ENCODE results near the gene PAK3. TPM values are rescaled to one million over a fixed set of nuclear protein-coding genes. Genes with fewer than 3 reads are reported as not detected.

Gene PAK3
- total and polyA plus RNA-seq, 2 experiments from 2014 or later: 3.3 to 4.7 TPM

DNA sequence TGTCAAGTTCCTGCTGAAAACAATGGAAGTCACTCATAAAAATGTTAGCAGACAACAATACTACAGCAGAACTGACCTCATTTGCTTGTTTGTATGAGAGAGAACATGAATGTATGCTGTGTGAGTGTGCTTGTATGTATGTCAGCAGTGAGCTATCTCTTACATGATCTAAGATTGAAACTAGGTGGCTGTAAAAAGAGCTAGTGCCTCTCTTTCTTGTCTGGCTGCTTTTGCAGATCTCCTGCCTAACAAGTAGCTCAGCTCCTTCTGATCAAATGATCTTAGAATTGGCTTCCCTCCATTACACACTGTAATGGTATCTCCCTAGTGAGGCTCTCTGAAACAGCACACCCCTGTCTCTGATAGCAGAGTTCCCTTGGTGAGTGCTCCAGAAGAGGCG, 20.7 kb downstream of the PAK3 start:
- TF ChIP-seq, protein P1, sequence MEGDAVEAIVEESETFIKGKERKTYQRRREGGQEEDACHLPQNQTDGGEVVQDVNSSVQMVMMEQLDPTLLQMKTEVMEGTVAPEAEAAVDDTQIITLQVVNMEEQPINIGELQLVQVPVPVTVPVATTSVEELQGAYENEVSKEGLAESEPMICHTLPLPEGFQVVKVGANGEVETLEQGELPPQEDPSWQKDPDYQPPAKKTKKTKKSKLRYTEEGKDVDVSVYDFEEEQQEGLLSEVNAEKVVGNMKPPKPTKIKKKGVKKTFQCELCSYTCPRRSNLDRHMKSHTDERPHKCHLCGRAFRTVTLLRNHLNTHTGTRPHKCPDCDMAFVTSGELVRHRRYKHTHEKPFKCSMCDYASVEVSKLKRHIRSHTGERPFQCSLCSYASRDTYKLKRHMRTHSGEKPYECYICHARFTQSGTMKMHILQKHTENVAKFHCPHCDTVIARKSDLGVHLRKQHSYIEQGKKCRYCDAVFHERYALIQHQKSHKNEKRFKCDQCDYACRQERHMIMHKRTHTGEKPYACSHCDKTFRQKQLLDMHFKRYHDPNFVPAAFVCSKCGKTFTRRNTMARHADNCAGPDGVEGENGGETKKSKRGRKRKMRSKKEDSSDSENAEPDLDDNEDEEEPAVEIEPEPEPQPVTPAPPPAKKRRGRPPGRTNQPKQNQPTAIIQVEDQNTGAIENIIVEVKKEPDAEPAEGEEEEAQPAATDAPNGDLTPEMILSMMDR (IDR thresholded peaks at IDR 0.05; ENCODE audit: low read depth, low read length): no peak
- Histone ChIP-seq H3K4me3 (no peak overlapping the region), H3K4me1 (ENCODE audit: low read depth) (no peaks in the 10 kb centered on the region), H3K36me3 (no peaks in the 10 kb centered on the region), H3K27ac (no peak overlapping the region), H3K27me3 (no peaks in the 10 kb centered on the region), H3K9me3 (ENCODE audit: low read depth) (no peaks in the 10 kb centered on the region)
- DNase-seq (ENCODE audit: low read depth in 1 of 2, low spot score in 1 of 2): no peak

DNA sequence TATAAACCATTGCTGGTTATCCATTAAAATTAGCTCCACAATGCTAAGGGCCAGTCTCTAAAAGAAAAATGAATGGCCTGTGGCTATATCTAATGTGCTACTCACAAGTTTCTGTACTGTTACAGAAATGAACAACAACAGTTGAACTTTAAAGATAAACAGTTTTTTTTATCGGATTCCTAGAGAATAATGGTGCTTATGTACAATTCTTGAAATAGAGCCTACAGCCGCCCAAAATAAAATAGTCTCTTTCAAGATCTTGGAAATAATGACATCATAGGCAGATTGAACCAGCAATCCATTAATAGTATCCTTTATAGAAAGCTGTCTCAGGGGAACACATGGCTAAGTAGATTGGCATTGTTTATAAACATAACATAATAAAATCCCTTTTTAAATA, 23.4 kb downstream of the PAK3 start:
- Histone ChIP-seq H3K4me1 (ENCODE audit: low read depth) (no peaks in the 10 kb centered on the region), H3K27ac (no peak overlapping the region), H3K36me3 (no peaks in the 10 kb centered on the region), H3K4me3 (no peak overlapping the region), H3K9me3 (ENCODE audit: low read depth) (no peaks in the 10 kb centered on the region), H3K27me3 (no peaks in the 10 kb centered on the region)
- no peak for DNase-seq (ENCODE audit: low read depth in 1 of 2, low spot score in 1 of 2)
- TF ChIP-seq, protein P1 (IDR thresholded peaks at IDR 0.05; ENCODE audit: low read depth, low read length): no peak

DNA sequence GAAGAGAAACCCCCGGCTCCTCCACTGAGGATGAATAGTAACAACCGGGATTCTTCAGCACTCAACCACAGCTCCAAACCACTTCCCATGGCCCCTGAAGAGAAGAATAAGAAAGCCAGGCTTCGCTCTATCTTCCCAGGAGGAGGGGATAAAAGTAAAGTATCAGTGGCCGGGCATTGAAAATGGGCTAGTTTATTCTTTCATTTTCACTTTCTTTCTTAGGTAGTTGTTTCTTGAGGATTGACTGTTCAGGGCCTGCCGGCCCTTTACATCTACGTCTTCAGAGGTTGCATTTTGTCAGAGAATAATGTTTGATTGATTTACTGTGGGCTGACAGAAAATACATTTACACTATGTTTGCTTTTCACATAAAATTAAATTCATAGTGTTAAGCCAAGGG, 27.1 kb downstream of the PAK3 start:
- Histone ChIP-seq H3K4me3 (no peak overlapping the region), H3K27ac (no peak overlapping the region), H3K9me3 (ENCODE audit: low read depth) (no peaks in the 10 kb centered on the region), H3K27me3 (no peaks in the 10 kb centered on the region), H3K4me1 (ENCODE audit: low read depth) (no peaks in the 10 kb centered on the region), H3K36me3 (no peaks in the 10 kb centered on the region)
- TF ChIP-seq, protein P1 (IDR thresholded peaks at IDR 0.05; ENCODE audit: low read depth, low read length): no peak
- no peak for DNase-seq (ENCODE audit: low read depth in 1 of 2, low spot score in 1 of 2)

DNA sequence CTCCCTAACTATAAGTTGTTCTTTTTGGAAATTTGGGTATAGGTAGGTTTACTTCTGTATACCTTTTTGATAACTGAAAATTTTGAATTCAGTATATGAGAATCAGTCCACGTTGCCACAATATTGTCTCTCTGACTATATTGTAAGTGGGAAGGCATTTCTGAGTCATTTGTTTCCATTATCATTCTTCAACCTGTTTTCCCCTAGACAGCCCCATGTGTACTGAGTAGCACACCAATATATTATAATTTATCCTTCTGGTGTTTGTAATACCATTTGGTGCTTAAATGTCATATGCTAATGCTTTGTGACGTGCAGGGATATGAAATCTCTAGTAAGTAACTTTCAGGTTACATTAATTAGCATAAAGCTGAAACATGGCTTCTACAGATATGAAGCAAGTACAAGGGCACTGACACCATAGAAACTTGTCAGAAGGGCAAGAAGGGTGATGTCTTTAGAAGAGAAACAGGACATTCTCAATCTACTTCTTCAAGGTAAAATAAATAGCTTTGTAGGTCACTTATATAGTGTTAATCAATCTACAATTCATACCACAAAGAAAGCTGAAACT, 27.7 kb downstream of the PAK3 start:
- H3K27me3 ChIP-seq: no peaks in the 10 kb centered on the region
- no peaks in the 10 kb centered on the region for H3K36me3 ChIP-seq
- no peak overlapping the region for H3K4me3 ChIP-seq
- no peaks in the 10 kb centered on the region for H3K9me3 ChIP-seq (ENCODE audit: low read depth)
- H3K4me1 ChIP-seq (ENCODE audit: low read depth): no peaks in the 10 kb centered on the region
- no peak overlapping the region for H3K27ac ChIP-seq
- DNase-seq (ENCODE audit: low read depth in 1 of 2, low spot score in 1 of 2): no peak
- TF ChIP-seq, protein P1 (IDR thresholded peaks at IDR 0.05; ENCODE audit: low read depth, low read length): no peak

DNA sequence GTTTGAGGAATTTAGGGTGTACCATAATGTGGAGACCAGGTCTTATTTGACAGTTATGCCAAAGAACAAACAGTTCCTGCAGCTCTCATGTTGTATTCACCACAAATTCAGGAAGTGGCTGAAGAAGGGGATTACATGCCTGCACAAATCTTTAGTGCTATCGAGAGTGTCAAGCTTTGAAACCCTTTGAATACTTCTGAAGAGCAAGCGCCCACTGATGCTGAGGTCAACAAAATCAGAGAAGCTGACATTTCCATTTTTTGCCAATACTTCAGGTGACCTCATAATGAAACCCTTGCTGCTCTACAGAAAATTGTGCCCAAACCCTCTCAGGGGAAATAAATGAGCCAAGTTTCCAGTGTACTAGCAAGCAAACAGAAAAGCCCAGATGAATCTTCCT, 28.4 kb downstream of the PAK3 start:
- H3K9me3 ChIP-seq (ENCODE audit: low read depth): no peaks in the 10 kb centered on the region
- no peak for DNase-seq (ENCODE audit: low read depth in 1 of 2, low spot score in 1 of 2)
- H3K36me3 ChIP-seq: no peaks in the 10 kb centered on the region
- H3K27ac ChIP-seq: no peak overlapping the region
- TF ChIP-seq, protein P1 (IDR thresholded peaks at IDR 0.05; ENCODE audit: low read depth, low read length): no peak
- H3K27me3 ChIP-seq: no peaks in the 10 kb centered on the region
- H3K4me1 ChIP-seq (ENCODE audit: low read depth): no peaks in the 10 kb centered on the region
- no peak overlapping the region for H3K4me3 ChIP-seq

DNA sequence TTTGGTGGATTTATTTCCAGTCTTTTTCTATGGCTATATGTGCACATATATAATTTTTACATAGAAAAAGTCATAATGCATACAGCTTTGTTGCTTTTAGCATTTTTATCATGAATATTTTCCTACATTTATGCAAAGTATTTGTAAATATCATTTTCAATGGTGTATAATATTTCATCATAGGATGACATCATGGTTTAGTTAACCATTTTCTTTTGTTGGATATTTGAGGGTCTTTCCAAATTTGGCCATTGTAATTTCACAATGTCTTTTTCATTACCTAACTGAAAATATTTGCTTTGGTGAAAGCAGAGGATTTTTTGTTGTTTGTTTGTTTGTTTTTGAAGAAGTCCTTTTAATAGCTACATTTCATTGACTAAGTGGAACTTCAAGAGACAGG, 31.0 kb downstream of the PAK3 start:
- no peak overlapping the region for H3K27ac ChIP-seq
- no peaks in the 10 kb centered on the region for H3K36me3 ChIP-seq
- TF ChIP-seq, protein P1 (IDR thresholded peaks at IDR 0.05; ENCODE audit: low read depth, low read length): no peak
- no peaks in the 10 kb centered on the region for H3K4me1 ChIP-seq (ENCODE audit: low read depth)
- no peaks in the 10 kb centered on the region for H3K9me3 ChIP-seq (ENCODE audit: low read depth)
- no peak overlapping the region for H3K4me3 ChIP-seq
- H3K27me3 ChIP-seq: no peaks in the 10 kb centered on the region
- no peak for DNase-seq (ENCODE audit: low read depth in 1 of 2, low spot score in 1 of 2)

Data from cardiac muscle cell (in vitro differentiated cells and primary cell).